ENCODE data around the gene TMPRSS11D. TPM values are rescaled to one million over a fixed set of nuclear protein-coding genes. Genes with fewer than 3 reads are reported as not detected.
A peak's percentile ranks its signal among the peaks of the same experiment; 100 is the strongest.

The TMPRSS11D gene
- total and polyA plus RNA-seq, 2 of the 8 experiments (the other 6 are each of a cell fraction or from before 2014, with no cell fraction given), result not detected

DNA sequence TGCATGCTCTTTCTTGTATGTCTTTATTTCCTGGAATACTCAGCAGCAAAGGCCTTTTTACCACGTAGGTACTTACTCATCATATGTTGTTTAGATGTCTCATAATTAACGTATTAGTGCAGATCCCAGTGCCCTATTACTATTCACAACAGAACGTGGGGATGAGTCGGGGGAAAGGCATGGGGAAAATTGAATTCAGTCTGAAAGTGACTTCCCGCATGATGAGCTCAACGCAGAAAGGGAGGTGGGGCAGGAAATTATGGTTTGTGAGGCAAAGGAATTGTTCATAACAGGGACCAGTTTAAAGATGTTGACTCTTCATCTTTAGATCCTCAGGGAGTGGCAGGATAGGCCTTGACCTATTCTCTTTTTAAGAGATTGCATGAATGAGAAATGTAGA is 2.0 kb upstream of the TMPRSS11D start:
- no peaks in the 10 kb centered on the region for H3K23me2 ChIP-seq (ENCODE audit: low read depth, low read length)
- H4K20me1 ChIP-seq (replicated peaks in 1 of 2; ENCODE audit: control insufficient read depth in 1 of 2, insufficient read depth in 2 of 2, low read length in 2 of 2), result no peaks in the 10 kb centered on the region
- no peak overlapping the region for H3K23ac ChIP-seq (ENCODE audit: insufficient read length)
- H4K8ac ChIP-seq (ENCODE audit: extremely low read depth, insufficient read depth, low read length), result no peak overlapping the region
- no peaks in the 10 kb centered on the region for H3K27me3 ChIP-seq (replicated peaks in 1 of 4; ENCODE audit: control insufficient read depth in 3 of 4, extremely low read depth in 1 of 4, insufficient read depth in 3 of 4, low read length in 3 of 4)
- DNase-seq (ENCODE audit: low read depth in 1 of 2, low spot score in 2 of 2) (peak in 1 of 2 experiments; percentile 23), FAIRE-seq (no peak)
- H4K91ac ChIP-seq (replicated peaks; ENCODE audit: insufficient read length, low read length), result no peak overlapping the region
- H4K5ac ChIP-seq (ENCODE audit: insufficient read length, low read depth, low read length), result no peak overlapping the region
- H3K18ac ChIP-seq (ENCODE audit: extremely low read depth, low read length), result no peak overlapping the region
- CTCF ChIA-PET (ENCODE audit: partially characterized antibody), result interaction anchor here (0.5 to 1.2 kb wide), 3 partner anchors 26 to 1828 kb away, joined by 3 to 4 read pairs (median 4); no protein-coding TSS in a partner anchor
- no peaks in the 10 kb centered on the region for H3K36me3 ChIP-seq (ENCODE audit: control insufficient read depth in 2 of 4, insufficient read depth in 4 of 4, low read length in 3 of 4)
- H3K79me2 ChIP-seq (ENCODE audit: control insufficient read depth in 1 of 2, insufficient read depth in 2 of 2, low read length in 2 of 2), result no peaks in the 10 kb centered on the region
- H2BK120ac ChIP-seq (replicated peaks; ENCODE audit: low read depth, low read length), result no peak overlapping the region
- H3K27ac ChIP-seq (ENCODE audit: low read depth, low read length), result no peak overlapping the region
- no peak overlapping the region for H3K14ac ChIP-seq (ENCODE audit: insufficient read length)
- H2BK12ac ChIP-seq (ENCODE audit: low read depth, low read length), result no peak overlapping the region
- no peak overlapping the region for H3K56ac ChIP-seq (replicated peaks; ENCODE audit: insufficient read length, low read depth, low read length)
- H3K9me3 ChIP-seq (ENCODE audit: insufficient read depth in 2 of 2, low read depth in 1 of 2, low read length in 1 of 2), result no peaks in the 10 kb centered on the region
- no peak overlapping the region for H2AK5ac ChIP-seq (ENCODE audit: low read depth, low read length)
- no peak overlapping the region for H3K4me2 ChIP-seq (ENCODE audit: insufficient read depth in 1 of 2, low read depth in 2 of 2, low read length in 2 of 2)
- no peak overlapping the region for H3K4ac ChIP-seq (replicated peaks; ENCODE audit: insufficient read length, low read depth, low read length)
- no peaks in the 10 kb centered on the region for H3K79me1 ChIP-seq (ENCODE audit: low read depth, low read length)
- POLR2A ChIA-PET (ENCODE audit: partially characterized antibody), result no interaction called here
- H3K4me3 ChIP-seq (ENCODE audit: extremely low read depth in 1 of 4, insufficient read depth in 2 of 4, low read depth in 3 of 4, low read length in 4 of 4), result no peak overlapping the region
- no peak overlapping the region for H2BK15ac ChIP-seq (ENCODE audit: low read length)
- no peak overlapping the region for H3K9ac ChIP-seq (replicated peaks in 1 of 4; ENCODE audit: extremely low read depth in 1 of 4, low read depth in 3 of 4, low read length in 3 of 4)
- H2BK20ac ChIP-seq (ENCODE audit: low read length), result no peak overlapping the region
- H3K4me1 ChIP-seq (replicated peaks in 1 of 4; ENCODE audit: control insufficient read depth in 3 of 4, insufficient read depth in 4 of 4, low read length in 3 of 4), result peaks cover 0 to 2% (median 0%) of the 10 kb centered on the region in 4 experiments; a peak in 2 of 7 replicates
- H2BK5ac ChIP-seq (ENCODE audit: low read depth, low read length), result no peak overlapping the region
- WGBS, 2 experiments (ENCODE audit: extremely low coverage in 1 of 2, insufficient coverage in 1 of 2, insufficient read length in 1 of 2, insufficient replicate concordance in 2 of 2, low coverage in 1 of 2, low lambda C conversion rate in 2 of 2, missing lambda C conversion rate in 1 of 2), result 66% methylated on average over 6 of the region's 6 CpGs; no CpG with 5 or more reads in 1 of the 2 experiments
- peak overlapping the region; percentile 15; the same call in 1 of the 2 replicates for H2AFZ ChIP-seq (ENCODE audit: low read length)
